OCI-LY3 (cell line): ENCODE data around the gene TMEM185B.

Experiments
- EZH2phosphoT487 ChIP-seq: fragments of 200-600 bp; shearing (Covaris generic); IDR thresholded peaks from 2 replicates; pipeline ENCODE4 v1.6.1; 2018; ENCODE audit warnings: antibody characterized with exemption, mixed run types, low read depth
- TF ChIP-seq, protein P1 (sequence below): fragments of 200-600, 300-600 bp; sonication (generic); IDR thresholded peaks from 2 replicates; pipeline ENCODE4 v1.5.1; 2014; ENCODE audit warnings: antibody characterized with exemption, low read length, low read depth

DNA sequence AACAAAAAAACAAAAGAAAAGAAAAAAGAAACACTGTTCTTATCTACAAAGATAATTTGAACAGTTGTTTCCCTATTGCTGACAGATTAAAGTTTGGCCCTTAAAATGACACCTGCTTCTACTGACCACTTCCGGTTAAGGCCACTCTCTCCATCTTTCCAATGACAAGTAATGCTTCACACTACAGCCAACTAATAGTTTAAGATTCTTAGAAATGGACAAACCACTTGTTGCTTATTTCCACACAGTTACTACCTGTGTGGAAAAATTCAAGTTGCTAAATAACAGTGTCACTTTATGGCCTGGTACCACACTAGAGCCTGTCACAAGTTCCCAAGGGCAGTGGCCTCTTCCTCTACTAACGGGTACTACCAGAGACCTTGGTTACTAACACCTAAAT, 2.4 kb downstream of the TMEM185B start:
- TF ChIP-seq, protein P1, sequence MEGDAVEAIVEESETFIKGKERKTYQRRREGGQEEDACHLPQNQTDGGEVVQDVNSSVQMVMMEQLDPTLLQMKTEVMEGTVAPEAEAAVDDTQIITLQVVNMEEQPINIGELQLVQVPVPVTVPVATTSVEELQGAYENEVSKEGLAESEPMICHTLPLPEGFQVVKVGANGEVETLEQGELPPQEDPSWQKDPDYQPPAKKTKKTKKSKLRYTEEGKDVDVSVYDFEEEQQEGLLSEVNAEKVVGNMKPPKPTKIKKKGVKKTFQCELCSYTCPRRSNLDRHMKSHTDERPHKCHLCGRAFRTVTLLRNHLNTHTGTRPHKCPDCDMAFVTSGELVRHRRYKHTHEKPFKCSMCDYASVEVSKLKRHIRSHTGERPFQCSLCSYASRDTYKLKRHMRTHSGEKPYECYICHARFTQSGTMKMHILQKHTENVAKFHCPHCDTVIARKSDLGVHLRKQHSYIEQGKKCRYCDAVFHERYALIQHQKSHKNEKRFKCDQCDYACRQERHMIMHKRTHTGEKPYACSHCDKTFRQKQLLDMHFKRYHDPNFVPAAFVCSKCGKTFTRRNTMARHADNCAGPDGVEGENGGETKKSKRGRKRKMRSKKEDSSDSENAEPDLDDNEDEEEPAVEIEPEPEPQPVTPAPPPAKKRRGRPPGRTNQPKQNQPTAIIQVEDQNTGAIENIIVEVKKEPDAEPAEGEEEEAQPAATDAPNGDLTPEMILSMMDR: no peak
- no peak for TF ChIP-seq EZH2phosphoT487
